HepG2 (cell line): ENCODE data around the gene SH3PXD2A.

ENCODE experiments used
- EZH2 ChIP-seq: conservative IDR thresholded peaks from 2 replicates; pipeline ENCODE4 v1.6.1; 2012; ENCODE audit warnings: mild to moderate bottlenecking, low read depth, low read length, moderate library complexity
- GABPB1 ChIP-seq: IDR thresholded peaks from 2 replicates; pipeline ENCODE4 v1.6.1; 2016; ENCODE audit warnings: mild to moderate bottlenecking, missing genetic modification reagents, moderate library complexity, missing compliant biosample characterization
- GPBP1L1 ChIP-seq: sonication (generic); formaldehyde crosslinking; IDR thresholded peaks from 2 replicates; pipeline ENCODE4 v1.5.0; 2020; ENCODE audit warnings: mild to moderate bottlenecking, missing genetic modification reagents
- MEIS1 ChIP-seq: sonication (generic); formaldehyde crosslinking; IDR thresholded peaks from 2 replicates; pipeline ENCODE4 v1.9.0; 2021; ENCODE audit warnings: mild to moderate bottlenecking, missing genetic modification reagents, moderate library complexity, borderline replicate concordance
- POLR2A ChIP-seq, 2 experiments: IDR thresholded peaks; 2 replicates each; pipeline ENCODE4 v1.6.1; 2011; ENCODE audit warnings: low read depth in 2 of 2, low read length in 2 of 2, mild to moderate bottlenecking in 1 of 2, moderate library complexity in 1 of 2; ENCODE audit not compliant: insufficient read depth in 1 of 2
- SP1 ChIP-seq, 2 experiments: fragments of 450-650 bp in 1 of 2; sonication (generic) in 1 of 2; formaldehyde crosslinking in 1 of 2; IDR thresholded peaks; 2 replicates each; pipeline versions ENCODE4 v1.4.0 to v1.6.1; 2016 to 2020; ENCODE audit warnings: missing genetic modification reagents in 1 of 2
- ZFP91 ChIP-seq: sonication (generic); formaldehyde crosslinking; IDR thresholded peaks from 2 replicates; pipeline ENCODE4 v1.9.0; 2022; ENCODE audit warnings: missing genetic modification reagents, mild to moderate bottlenecking, borderline replicate concordance
- ZNF562 ChIP-seq: sonication (generic); formaldehyde crosslinking; IDR thresholded peaks from 2 replicates; pipeline ENCODE4 v1.8.0; 2022; ENCODE audit warnings: missing genetic modification reagents, borderline replicate concordance
- ZSCAN25 ChIP-seq: sonication (generic); formaldehyde crosslinking; IDR thresholded peaks from 2 replicates; pipeline ENCODE4 v1.8.0; 2022; ENCODE audit warnings: mild to moderate bottlenecking, missing genetic modification reagents

- no peak for TF ChIP-seq ZSCAN25 (CRISPR knock-in tag)
- TF ChIP-seq POLR2A (IDR thresholded peaks at IDR 0.05; ENCODE audit: insufficient read depth in 1 of 2, low read depth in 2 of 2, low read length in 2 of 2), result no peak
- TF ChIP-seq GPBP1L1 (CRISPR knock-in tag), result no peak
- TF ChIP-seq MEIS1, result no peak
- no peak for TF ChIP-seq GABPB1 (CRISPR knock-in tag)
- no peak for TF ChIP-seq ZNF562 (CRISPR knock-in tag)
- TF ChIP-seq ZFP91 (CRISPR knock-in tag), result no peak
- TF ChIP-seq SP1 (IDR thresholded peaks at IDR 0.05), result no peak
- TF ChIP-seq SP1 (CRISPR knock-in tag; IDR thresholded peaks at IDR 0.05), result no peak
- no peak for TF ChIP-seq EZH2
These were observed 144.9 kb downstream of the SH3PXD2A start for GRCh38 chr10:103710490-103710889.
